SK-N-MC (cell line): ENCODE results near the gene HDAC8.

Experiments
- DNase-seq: peaks from one replicate; pipeline ENCODE4 v3.0.0-alpha.2; 2011; ENCODE audit warnings: low read depth, low spot score
- H3K27ac ChIP-seq: fragments of 200-600 bp; sonication (generic); 2 replicates; pipeline ENCODE4 v1.5.1; 2016; ENCODE audit warnings: mixed run types
- H3K36me3 ChIP-seq: fragments of 200-600 bp; sonication (generic); 2 replicates; pipeline ENCODE4 v1.6.1; 2017; ENCODE audit warnings: antibody characterized with exemption, low read length, mixed read lengths; ENCODE audit not compliant: insufficient read depth
- H3K4me3 ChIP-seq: fragments of 200-600 bp; sonication (generic); 2 replicates; pipeline ENCODE4 v1.5.1; 2016
- H3K9ac ChIP-seq: fragments of 200-600 bp; sonication (generic); 2 replicates; pipeline ENCODE4 v1.8.0; 2017; ENCODE audit warnings: mixed run types, mixed read lengths; ENCODE audit not compliant: insufficient read length
- H3K9me3 ChIP-seq: fragments of 200-600 bp; sonication (generic); 2 replicates; pipeline ENCODE4 v1.6.1; 2017; ENCODE audit warnings: low read depth, mild to moderate bottlenecking, antibody characterized with exemption, low read length, moderate library complexity, mixed read lengths
- EZH2 ChIP-seq: fragments of 200-600 bp; sonication (generic); IDR thresholded peaks from one replicate; pipeline ENCODE4 v1.6.1; 2017; ENCODE audit warnings: antibody characterized with exemption
- FOXP2 ChIP-seq: optimal IDR thresholded peaks from 2 replicates; pipeline ENCODE3; 2011; ENCODE audit warnings: mild to moderate bottlenecking, moderate library complexity; ENCODE audit not compliant: insufficient read depth; ENCODE audit errors: extremely low read length, control extremely low read depth
- POLR2AphosphoS5 ChIP-seq: IDR thresholded peaks from 2 replicates; pipeline ENCODE4 v1.6.1; 2012; ENCODE audit warnings: mild to moderate bottlenecking, low read depth, low read length, borderline replicate concordance

Gene HDAC8

DNA sequence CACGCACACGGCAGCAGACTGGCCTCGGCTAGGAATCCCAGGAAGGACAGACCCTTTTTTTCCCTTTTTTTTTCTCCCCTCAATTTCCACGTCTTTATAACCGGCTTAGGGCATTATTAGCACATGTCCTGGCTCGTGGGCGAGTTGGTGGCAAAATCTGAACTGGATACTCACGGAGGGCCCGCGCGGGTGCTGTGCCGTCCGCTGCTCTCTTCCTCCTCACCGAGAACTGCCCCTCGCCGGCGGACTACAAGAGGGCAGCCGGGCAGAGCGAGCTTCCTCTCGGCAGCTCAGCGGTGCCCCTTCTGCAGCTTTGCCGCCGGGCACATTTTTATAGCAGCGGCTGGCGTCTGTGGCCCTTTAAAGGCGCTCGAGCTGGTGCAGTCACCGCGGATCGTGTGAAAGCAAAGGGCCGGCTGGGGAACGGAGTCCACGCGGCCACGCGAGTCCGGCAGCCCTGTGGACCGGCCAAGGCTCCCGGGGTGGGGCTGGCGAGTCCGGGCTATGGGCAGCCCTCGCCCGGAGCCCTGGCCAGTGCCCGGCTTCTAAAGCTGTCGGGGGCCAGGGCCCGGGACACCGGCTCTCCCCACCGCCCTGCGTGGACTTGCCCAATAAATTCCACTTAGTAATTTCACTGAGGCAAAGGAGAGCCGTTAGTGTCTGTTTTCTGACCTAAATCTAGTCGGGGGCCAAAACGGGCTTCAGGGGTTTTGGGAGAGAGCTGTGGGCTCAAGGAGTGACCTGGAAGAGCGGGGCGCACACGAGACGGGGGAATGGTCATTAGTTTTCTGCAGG, 265.6 kb downstream of the HDAC8 start:
- Histone ChIP-seq H3K9me3 (no peaks in the 10 kb centered on the region), H3K27ac (no peak overlapping the region), H3K36me3 (no peaks in the 10 kb centered on the region), H3K9ac (no peak overlapping the region), H3K4me3 (peak overlapping the region; percentile 78)
- peak; percentile 50 for TF ChIP-seq EZH2
- TF ChIP-seq FOXP2 = no peak
- no peak for TF ChIP-seq POLR2AphosphoS5
- DNase-seq = no peak

DNA sequence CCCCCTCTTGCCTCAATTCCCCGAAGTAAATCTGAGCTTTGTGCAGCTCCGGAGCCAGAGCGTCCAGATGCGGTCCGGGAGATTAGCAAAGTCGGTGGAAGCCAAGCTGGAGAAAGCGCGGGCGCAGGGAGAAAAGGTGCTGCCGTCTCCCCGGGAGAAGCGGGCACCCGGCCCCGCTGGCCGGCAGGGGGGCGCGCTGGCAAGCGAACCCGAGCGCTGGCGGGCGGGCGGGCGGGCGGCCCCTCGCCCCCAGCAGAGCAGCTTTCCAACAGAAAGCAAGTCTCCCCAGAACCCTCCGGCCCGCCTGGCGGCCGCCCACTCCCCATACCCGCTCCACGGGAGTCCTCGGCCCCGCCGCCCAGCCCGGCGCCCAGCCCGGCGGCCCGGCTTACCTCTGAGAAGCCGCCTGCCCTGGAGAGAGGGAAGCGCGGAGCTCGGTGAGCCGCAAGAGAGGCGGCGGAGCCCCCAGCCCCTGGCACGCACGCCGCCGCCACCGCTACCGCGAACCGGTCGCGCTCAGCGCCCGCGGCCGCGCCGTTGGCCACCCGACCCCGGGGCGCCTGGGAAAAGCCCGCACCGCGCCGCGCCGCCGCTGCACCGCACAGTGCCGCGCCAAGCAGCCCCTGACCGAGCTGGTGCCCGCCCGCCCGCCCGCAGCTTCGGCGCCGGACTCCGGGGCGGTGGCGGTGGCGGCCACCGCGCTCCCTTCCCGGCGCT, 266.4 kb downstream of the HDAC8 start:
- no peak overlapping the region for H3K27ac ChIP-seq
- no peaks in the 10 kb centered on the region for H3K36me3 ChIP-seq
- peak overlapping the region; percentile 78 for H3K4me3 ChIP-seq
- DNase-seq = no peak
- no peak overlapping the region for H3K9ac ChIP-seq
- H3K9me3 ChIP-seq = no peaks in the 10 kb centered on the region
- TF ChIP-seq POLR2AphosphoS5 (no peak), EZH2 (no peak), FOXP2 (no peak)

DNA sequence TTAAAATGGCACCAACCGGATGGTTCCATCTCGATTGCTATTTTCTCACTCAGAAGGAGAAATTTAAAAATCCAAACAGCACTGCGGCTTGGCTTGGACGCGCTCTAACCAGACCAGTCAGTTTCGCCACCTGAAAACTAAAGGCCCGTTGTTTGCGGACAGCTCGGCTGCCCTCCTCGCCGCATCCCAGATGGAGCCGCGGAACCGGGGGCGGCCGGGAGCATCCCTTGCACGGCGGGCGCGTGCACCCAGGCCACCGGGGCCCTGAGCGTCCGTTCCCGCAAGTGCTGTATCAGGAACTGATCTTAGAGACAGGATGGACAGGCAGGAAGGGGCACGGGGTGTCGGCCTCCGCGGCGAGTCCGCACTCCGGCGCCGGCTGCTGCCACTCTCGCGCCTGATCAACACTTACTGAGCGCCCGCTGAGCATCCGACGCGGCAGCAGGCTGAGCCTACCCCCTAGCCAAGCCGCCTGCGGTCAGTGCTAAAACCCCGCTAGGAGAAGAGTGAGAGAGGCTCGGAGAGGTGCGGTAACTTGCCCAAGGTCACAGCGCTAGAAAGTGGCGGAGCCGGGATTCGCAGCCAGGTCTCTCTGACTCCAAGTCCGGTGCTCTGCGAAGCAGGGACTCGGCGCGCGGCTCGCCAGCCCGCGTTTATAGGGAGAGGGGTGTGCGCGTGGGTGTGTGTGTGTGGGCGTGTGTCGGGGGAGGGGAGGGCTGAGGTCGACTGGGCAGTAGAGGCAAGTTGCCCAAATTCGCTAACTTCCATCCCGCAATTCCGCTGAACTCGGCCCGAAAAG, 267.2 kb downstream of the HDAC8 start, which contains the start of gene CITED1:
CITED1 (minus strand) TSS at position 629 of the 799 bp plus-strand sequence. CDS start 3,045 bp downstream, outside the sequence.
- no peak for DNase-seq
- H3K9me3 ChIP-seq = no peaks in the 10 kb centered on the region
- no peak within 1 kb of the TSS for H3K27ac ChIP-seq
- no peak within 1 kb of the TSS for H3K9ac ChIP-seq
- H3K36me3 ChIP-seq = no peaks in the 10 kb centered on the region
- peak within 1 kb of the TSS; percentile 78 for H3K4me3 ChIP-seq
- TF ChIP-seq EZH2 (peak; percentile 96), POLR2AphosphoS5 (no peak), FOXP2 (no peak)

DNA sequence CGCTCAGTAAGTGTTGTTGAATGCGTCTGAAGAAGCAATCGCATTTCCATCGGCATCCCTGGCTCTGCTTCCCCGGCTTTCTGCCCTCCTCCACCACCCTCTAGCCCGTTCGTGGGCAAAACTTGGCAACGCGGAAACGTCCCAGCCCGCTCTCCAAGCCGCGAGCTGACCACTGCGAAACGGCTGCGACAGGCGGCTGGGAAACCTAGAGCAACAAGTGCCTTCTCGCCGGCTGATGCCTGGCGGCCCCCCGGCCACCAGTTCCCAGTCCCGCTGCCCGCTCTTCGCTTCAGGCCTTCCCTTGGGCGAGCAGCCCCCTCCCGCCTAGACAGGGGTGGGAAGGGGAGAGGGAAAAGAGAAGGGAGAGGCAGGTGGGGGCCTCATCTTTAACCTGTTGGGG, 267.8 kb downstream of the HDAC8 start:
- Histone ChIP-seq H3K9ac (no peak overlapping the region), H3K36me3 (no peaks in the 10 kb centered on the region), H3K4me3 (no peak overlapping the region), H3K27ac (no peak overlapping the region), H3K9me3 (no peaks in the 10 kb centered on the region)
- TF ChIP-seq POLR2AphosphoS5 = no peak
- TF ChIP-seq EZH2 = no peak
- no peak for TF ChIP-seq FOXP2
- no peak for DNase-seq

DNA sequence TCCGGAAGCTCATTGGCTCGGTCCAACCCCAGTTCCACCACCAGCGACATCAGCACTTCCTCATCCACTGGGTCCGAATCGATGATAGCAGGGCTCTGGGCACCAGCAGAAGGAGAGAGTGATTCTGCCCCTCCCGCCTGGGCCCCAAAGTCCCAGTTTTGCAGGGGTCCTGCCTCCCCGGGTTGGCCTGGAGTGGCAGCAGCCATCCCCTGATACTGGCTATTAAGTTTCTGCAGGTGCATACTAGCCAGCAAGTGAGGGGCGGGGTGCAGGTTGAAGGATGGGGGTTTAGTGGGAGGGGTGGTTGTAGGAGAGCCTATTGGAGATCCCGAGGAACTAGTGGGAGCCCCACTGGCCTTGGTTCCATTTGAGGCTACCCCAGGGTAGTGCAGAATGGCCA, 270.9 kb downstream of the HDAC8 start:
- Histone ChIP-seq H3K27ac (no peak overlapping the region), H3K9ac (no peak overlapping the region), H3K4me3 (no peak overlapping the region), H3K9me3 (no peaks in the 10 kb centered on the region), H3K36me3 (no peaks in the 10 kb centered on the region)
- no peak for TF ChIP-seq POLR2AphosphoS5
- no peak for DNase-seq

DNA sequence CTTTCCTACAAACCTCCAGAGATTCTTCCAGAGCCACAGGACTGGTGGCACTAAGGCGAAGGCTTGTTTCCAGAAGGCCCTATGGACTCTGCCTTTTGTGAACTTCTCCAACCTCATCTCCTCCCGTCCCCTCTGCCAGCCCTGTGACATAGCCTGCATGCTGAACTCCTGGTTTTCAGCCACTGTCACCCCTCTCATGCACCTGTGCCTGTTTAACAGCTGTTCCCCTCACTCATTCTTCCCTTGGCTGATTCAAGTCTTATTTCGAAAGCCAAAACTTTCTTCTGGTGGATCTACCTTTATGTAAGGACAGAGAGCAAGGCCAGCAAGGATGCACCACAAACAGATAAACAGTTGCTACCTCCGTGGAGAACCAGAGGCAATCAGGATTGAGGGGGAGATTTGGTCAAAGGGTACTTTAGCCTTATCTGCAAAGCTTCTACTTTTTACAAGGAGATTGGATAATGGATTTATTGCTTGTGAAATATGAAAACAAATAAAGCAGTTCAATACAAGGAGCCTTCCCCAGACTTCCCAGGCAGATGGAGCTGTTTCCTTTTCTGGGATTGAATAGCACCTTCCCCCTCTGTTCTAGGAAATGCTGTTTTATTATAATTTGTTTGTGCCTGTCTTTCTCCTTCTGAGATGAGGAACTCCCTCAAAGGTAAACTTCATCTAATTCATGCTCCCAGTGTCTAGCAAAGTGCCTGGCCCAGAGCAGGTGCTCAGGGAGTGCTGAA, 272.6 kb downstream of the HDAC8 start:
- DNase-seq = no peak
- Histone ChIP-seq H3K9ac (no peak overlapping the region), H3K9me3 (no peaks in the 10 kb centered on the region), H3K4me3 (no peak overlapping the region), H3K27ac (no peak overlapping the region), H3K36me3 (no peaks in the 10 kb centered on the region)
- TF ChIP-seq FOXP2 (no peak), POLR2AphosphoS5 (no peak), EZH2 (no peak)

DNA sequence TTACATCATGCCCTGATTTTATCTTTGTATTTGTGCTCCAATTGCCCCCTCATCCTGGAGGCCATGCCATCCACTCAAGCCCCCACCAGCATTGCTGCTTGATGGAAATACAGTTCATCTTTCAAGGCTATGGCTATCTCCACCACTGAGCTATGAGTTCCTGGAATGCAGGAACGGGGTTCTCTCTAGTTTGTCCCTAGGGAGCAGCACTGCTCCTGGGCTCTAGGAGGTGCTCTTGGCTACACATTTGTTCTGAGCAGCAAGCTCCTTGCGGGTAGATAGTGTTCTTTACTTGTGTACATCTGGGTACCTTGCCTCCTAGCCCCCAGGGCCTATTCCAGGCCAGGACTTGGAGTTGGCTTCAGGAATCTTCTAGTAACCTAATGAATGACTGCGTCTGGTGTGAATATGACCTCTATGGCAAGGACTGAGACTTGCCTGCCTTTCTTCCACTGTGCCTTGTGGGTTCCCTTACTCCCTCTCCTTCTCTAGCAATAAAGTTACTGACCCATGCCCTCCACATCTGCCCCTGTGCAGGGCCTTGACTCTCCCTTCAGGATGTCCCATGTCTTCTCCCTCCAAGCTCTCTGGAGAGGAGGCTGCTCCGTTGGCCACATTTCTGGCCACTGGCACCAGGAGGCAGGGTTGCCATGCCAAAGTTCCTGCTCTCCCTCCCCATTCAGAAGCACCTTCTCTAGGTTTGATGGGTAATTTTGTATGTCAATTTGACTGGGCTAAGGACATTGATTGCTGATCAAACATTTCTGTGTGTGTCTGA, 274.5 kb downstream of the HDAC8 start:
- H3K36me3 ChIP-seq = no peaks in the 10 kb centered on the region
- no peak overlapping the region for H3K27ac ChIP-seq
- TF ChIP-seq POLR2AphosphoS5 = no peak
- TF ChIP-seq FOXP2 = no peak
- no peaks in the 10 kb centered on the region for H3K9me3 ChIP-seq
- no peak overlapping the region for H3K4me3 ChIP-seq
- no peak overlapping the region for H3K9ac ChIP-seq
- no peak for DNase-seq

DNA sequence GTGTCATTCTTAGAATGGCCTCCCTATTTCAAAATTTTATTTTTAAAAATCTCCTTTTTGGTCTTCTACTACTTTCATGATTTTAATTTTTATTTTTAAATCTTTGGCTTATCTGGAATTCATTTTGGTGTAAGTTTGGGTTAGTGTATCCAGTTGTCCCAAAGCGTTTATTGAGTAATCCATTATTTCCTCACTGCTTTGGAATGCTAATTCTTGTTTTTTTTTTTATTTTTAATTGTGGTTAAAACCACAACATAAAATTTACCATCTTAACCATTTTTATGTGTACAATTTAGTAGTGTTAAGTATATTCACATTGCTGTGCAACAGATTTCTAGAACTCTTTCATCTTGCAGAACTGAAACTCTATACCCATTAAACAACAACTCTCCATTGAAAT, 275.7 kb downstream of the HDAC8 start:
- Histone ChIP-seq H3K9ac (no peak overlapping the region), H3K4me3 (no peak overlapping the region), H3K27ac (no peak overlapping the region), H3K9me3 (no peaks in the 10 kb centered on the region), H3K36me3 (no peaks in the 10 kb centered on the region)
- DNase-seq = no peak
- no peak for TF ChIP-seq POLR2AphosphoS5
- TF ChIP-seq FOXP2 = no peak
- no peak for TF ChIP-seq EZH2
